Karpas-422 (cell line): ENCODE results near the gene ZNF878. TPM values are rescaled to one million over a fixed set of nuclear protein-coding genes. Genes with fewer than 3 reads are reported as not detected.
A peak's percentile ranks its signal among the peaks of the same experiment; 100 is the strongest.
"Not testable (repeated sequence)": the region's sequence is repeated elsewhere in the genome, so short reads cannot be mapped to it uniquely, and the experiment has no call there.

ENCODE experiments used
- DNase-seq: peaks from one replicate; pipeline ENCODE4 v3.0.0-alpha.2; 2015
- H2AFZ ChIP-seq: fragments of 200-600 bp; sonication (generic); 2 replicates; pipeline ENCODE4 v1.6.1; 2014; ENCODE audit warnings: antibody characterized with exemption, low read length, mixed read lengths
- H3K27ac ChIP-seq: fragments of 200-600 bp; sonication (generic); 2 replicates; pipeline ENCODE4 v1.5.1; 2014; ENCODE audit warnings: mild to moderate bottlenecking, low read length, moderate library complexity
- H3K27me3 ChIP-seq: fragments of 200-600 bp; sonication (generic); 2 replicates; pipeline ENCODE4 v1.6.1; 2014; ENCODE audit warnings: low read length, mixed read lengths
- H3K36me3 ChIP-seq: fragments of 200-600 bp; sonication (generic); 2 replicates; pipeline ENCODE4 v1.6.1; 2014; ENCODE audit warnings: low read length, mixed read lengths; ENCODE audit not compliant: insufficient read depth
- H3K4me1 ChIP-seq: fragments of 200-600 bp; sonication (generic); 2 replicates; pipeline ENCODE4 v1.6.1; 2014; ENCODE audit warnings: mild to moderate bottlenecking, low read length, mixed read lengths
- H3K4me2 ChIP-seq: fragments of 200-600 bp; sonication (generic); 2 replicates; pipeline ENCODE4 v1.6.1; 2014; ENCODE audit warnings: low read length, low read depth, mild to moderate bottlenecking; ENCODE audit not compliant: poor library complexity, severe bottlenecking
- H3K4me3 ChIP-seq: fragments of 200-600 bp; sonication (generic); 2 replicates; pipeline ENCODE4 v1.5.1; 2014; ENCODE audit warnings: mild to moderate bottlenecking, antibody characterized with exemption, low read length, mixed read lengths
- H3K79me2 ChIP-seq: fragments of 200-600 bp; sonication (generic); 2 replicates; pipeline ENCODE4 v1.6.1; 2014; ENCODE audit warnings: mild to moderate bottlenecking, low read length, mixed read lengths
- H3K9ac ChIP-seq: fragments of 200-600 bp; sonication (generic); 2 replicates; pipeline ENCODE4 v1.6.0; 2014; ENCODE audit warnings: low read length
- H3K9me2 ChIP-seq: fragments of 200-600 bp; sonication (generic), shearing (Covaris generic); replicated peaks from 2 replicates; pipeline ENCODE4 v1.6.0; 2014; ENCODE audit warnings: mild to moderate bottlenecking, low read length, moderate library complexity; ENCODE audit not compliant: insufficient read depth
- H3K9me3 ChIP-seq: fragments of 300-700, 200-600 bp; sonication (generic); 2 replicates; pipeline ENCODE4 v1.6.1; 2014; ENCODE audit warnings: low read length, mixed read lengths
- H4K20me1 ChIP-seq: fragments of 200-600 bp; sonication (generic); 2 replicates; pipeline ENCODE4 v1.6.1; 2014; ENCODE audit warnings: mild to moderate bottlenecking, antibody characterized with exemption, low read length, low read depth; ENCODE audit not compliant: insufficient read depth
- total RNA-seq: library from RNA; depleted of rRNA; stranded (reverse); fragments of >200 nt; shearing (Covaris generic); gene quantifications from 2 replicates; pipeline ENCODE4 v1.2.3, GENCODE V29; 2014; ENCODE audit warnings: low replicate concordance

The ZNF878 gene
- total RNA-seq, 1 experiment from 2014 or later = 0.71 TPM

GRCh38 chr19:12085074-12085818, 32.5 kb upstream of the ZNF878 start:
- no peaks in the 10 kb centered on the region for H3K27me3 ChIP-seq
- no peak overlapping the region for H3K27ac ChIP-seq
- H4K20me1 ChIP-seq = no peaks in the 10 kb centered on the region
- H3K4me2 ChIP-seq = no peak overlapping the region
- no peaks in the 10 kb centered on the region for H3K9me2 ChIP-seq
- H3K9me3 ChIP-seq = peaks cover 6% of the 10 kb centered on the region; the same call in 1 of the 2 replicates
- H3K4me3 ChIP-seq = no peak overlapping the region
- H3K4me1 ChIP-seq = no peaks in the 10 kb centered on the region
- no peak for DNase-seq
- H3K36me3 ChIP-seq = no peaks in the 10 kb centered on the region
- no peak overlapping the region for H3K9ac ChIP-seq
- no peaks in the 10 kb centered on the region for H3K79me2 ChIP-seq
- H2AFZ ChIP-seq = no peak overlapping the region

GRCh38 chr19:12083336-12083735, 30.6 kb upstream of the ZNF878 start:
- H3K4me1 ChIP-seq, H4K20me1 ChIP-seq, H3K4me3 ChIP-seq, DNase-seq, H2AFZ ChIP-seq, H3K27ac ChIP-seq, H3K79me2 ChIP-seq, H3K4me2 ChIP-seq, H3K9me2 ChIP-seq, H3K36me3 ChIP-seq, H3K9ac ChIP-seq, H3K27me3 ChIP-seq: not testable (repeated sequence)
- H3K9me3 ChIP-seq = peaks cover 13% of the 10 kb centered on the region

GRCh38 chr19:12077375-12077774, 24.6 kb upstream of the ZNF878 start:
- H3K4me3 ChIP-seq = no peak overlapping the region
- H3K9me3 ChIP-seq = peaks cover 57% of the 10 kb centered on the region

GRCh38 chr19:12076331-12076730, 23.6 kb upstream of the ZNF878 start:
- H3K27ac ChIP-seq, H3K27me3 ChIP-seq, DNase-seq, H3K4me1 ChIP-seq, H3K79me2 ChIP-seq, H2AFZ ChIP-seq, H3K4me3 ChIP-seq, H3K9me2 ChIP-seq, H3K4me2 ChIP-seq, H4K20me1 ChIP-seq, H3K9ac ChIP-seq: not testable (repeated sequence)
- Histone ChIP-seq H3K36me3 (peaks cover 54% of the 10 kb centered on the region), H3K9me3 (peaks cover 64% of the 10 kb centered on the region)

More at GRCh38 chr19:12077375-12077774, 24.6 kb upstream of the ZNF878 start:
- no peaks in the 10 kb centered on the region for H3K27me3 ChIP-seq
- no peaks in the 10 kb centered on the region for H3K4me1 ChIP-seq
- H4K20me1 ChIP-seq = no peaks in the 10 kb centered on the region
- H3K9ac ChIP-seq = no peak overlapping the region
- H3K9me2 ChIP-seq = no peaks in the 10 kb centered on the region
- no peak for DNase-seq
- no peak overlapping the region for H3K4me2 ChIP-seq
- no peak overlapping the region for H3K27ac ChIP-seq
- no peaks in the 10 kb centered on the region; the same call in 1 of the 2 replicates for H3K79me2 ChIP-seq
- H2AFZ ChIP-seq = no peak overlapping the region
- peaks cover 54% of the 10 kb centered on the region for H3K36me3 ChIP-seq

GRCh38 chr19:12075538-12076139, 22.9 kb upstream of the ZNF878 start:
- H3K9me3 ChIP-seq = peaks cover 60% of the 10 kb centered on the region
- no peak overlapping the region for H3K4me3 ChIP-seq
- H3K27me3 ChIP-seq = no peaks in the 10 kb centered on the region
- no peak overlapping the region for H3K4me2 ChIP-seq
- no peak overlapping the region for H2AFZ ChIP-seq
- peaks cover 11% of the 10 kb centered on the region for H3K79me2 ChIP-seq
- H3K9ac ChIP-seq = no peak overlapping the region
- no peaks in the 10 kb centered on the region for H3K4me1 ChIP-seq
- no peaks in the 10 kb centered on the region for H3K9me2 ChIP-seq
- no peak overlapping the region for H3K27ac ChIP-seq
- DNase-seq = no peak
- H3K36me3 ChIP-seq = peaks cover 58% of the 10 kb centered on the region
- no peaks in the 10 kb centered on the region for H4K20me1 ChIP-seq

GRCh38 chr19:12064590-12065538, 12.1 kb upstream of the ZNF878 start, which contains the start of gene ZNF844:
TSS of gene ZNF844 (plus strand) at chr19:12064731. CDS start at chr19:12064874, 143 bp downstream.
- Histone ChIP-seq H3K27ac (0 out of 2 replicates have a peak within 1 kb of the TSS, but pooled peaks have one; percentile 4), H3K4me2 (peak within 1 kb of the TSS; percentile 88), H3K36me3 (peaks cover 3% of the 10 kb centered on the region; the same call in 1 of the 2 replicates), H2AFZ (peak within 1 kb of the TSS; percentile 90), H4K20me1 (no peaks in the 10 kb centered on the region), H3K4me3 (peak within 1 kb of the TSS; percentile 89), H3K27me3 (no peaks in the 10 kb centered on the region), H3K9me3 (no peaks in the 10 kb centered on the region; the same call in 1 of the 2 replicates), H3K9ac (peak within 1 kb of the TSS; percentile 90), H3K4me1 (peaks cover 8% of the 10 kb centered on the region), H3K9me2 (no peaks in the 10 kb centered on the region), H3K79me2 (peaks cover 28% of the 10 kb centered on the region)
- DNase-seq = peak; percentile 97

GRCh38 chr19:12055784-12056183, 3.0 kb upstream of the ZNF878 start:
- no peaks in the 10 kb centered on the region for H3K79me2 ChIP-seq
- H3K9ac ChIP-seq = no peak overlapping the region
- no peak for DNase-seq
- no peak overlapping the region for H3K4me2 ChIP-seq
- H3K36me3 ChIP-seq = no peaks in the 10 kb centered on the region
- no peak overlapping the region for H3K4me3 ChIP-seq
- H3K27ac ChIP-seq = no peak overlapping the region
- H4K20me1 ChIP-seq = no peaks in the 10 kb centered on the region
- H3K9me3 ChIP-seq = no peaks in the 10 kb centered on the region
- no peak overlapping the region for H2AFZ ChIP-seq
- H3K4me1 ChIP-seq = peaks cover 11% of the 10 kb centered on the region
- H3K27me3 ChIP-seq = no peaks in the 10 kb centered on the region
- no peaks in the 10 kb centered on the region for H3K9me2 ChIP-seq
